Measurements from ENCODE around the gene TAS2R14.
A peak's percentile ranks its signal among the peaks of the same experiment; 100 is the strongest.

The TAS2R14 gene

DNA sequence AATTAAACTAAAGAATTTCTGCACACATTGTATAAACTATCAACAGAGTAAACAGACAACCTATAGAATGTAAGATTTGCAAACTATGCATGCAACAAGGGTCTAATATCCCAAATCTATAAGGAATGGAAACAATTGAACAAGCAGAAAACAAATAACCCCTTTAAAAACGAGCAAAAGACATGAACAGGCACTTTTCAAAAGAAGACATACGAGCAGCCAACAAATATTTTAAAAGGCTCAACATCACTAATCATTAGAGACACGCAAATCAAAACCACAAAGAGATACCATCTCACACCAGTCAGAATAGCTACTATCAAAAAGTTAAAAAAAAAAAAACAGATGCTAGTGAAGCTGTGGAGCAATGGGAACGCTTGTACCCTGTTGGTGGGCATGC is 34.4 kb downstream of the TAS2R14 start:
- DNase-seq (ENCODE audit: low read depth), result no peak

DNA sequence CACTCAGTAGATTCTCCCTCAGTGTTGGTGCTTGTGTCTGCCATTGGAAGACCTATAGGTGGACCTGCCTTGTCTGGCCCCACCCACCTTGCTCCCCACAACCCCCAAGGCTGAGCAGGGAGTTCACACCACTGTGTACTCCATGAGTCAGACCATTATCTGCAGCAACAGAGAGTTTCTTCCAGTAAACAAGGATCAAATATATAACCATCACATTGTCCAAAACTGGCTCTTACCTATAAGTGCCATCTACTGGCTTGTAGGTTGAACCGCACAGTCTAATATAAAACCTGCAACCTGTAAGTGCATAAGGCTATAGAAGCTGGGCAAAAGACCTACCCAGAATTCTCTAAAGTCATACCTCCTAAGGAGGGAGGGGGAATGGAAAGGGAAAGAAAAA is 37.6 kb downstream of the TAS2R14 start:
- peak; percentile 15 for DNase-seq (ENCODE audit: low read depth)

DNA sequence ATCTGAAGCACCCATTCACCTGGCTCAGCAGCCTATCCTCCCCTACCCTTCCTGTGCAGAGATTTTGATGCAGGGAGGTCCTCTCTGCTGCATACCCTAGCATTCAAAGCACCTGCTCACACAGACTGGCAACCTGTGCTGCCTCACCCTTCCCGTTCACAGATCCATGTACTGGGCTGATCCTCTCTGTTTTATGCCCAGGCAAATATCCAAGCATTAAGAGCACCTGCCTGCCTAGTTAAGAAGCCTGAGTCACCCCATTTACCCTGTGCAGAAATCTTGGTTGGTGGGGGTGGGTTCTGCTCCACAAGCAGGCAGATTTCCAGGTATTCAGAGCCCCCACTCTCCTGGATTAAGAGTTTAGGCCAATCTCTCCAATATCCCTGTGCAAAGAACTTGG is 38.1 kb downstream of the TAS2R14 start:
- no peak for DNase-seq (ENCODE audit: low read depth)

GRCh38 chr12:10900530-10900929 is 38.5 kb downstream of the TAS2R14 start:
- DNase-seq (ENCODE audit: low read depth), result no peak

- no peak for DNase-seq (ENCODE audit: low read depth)
Observed at GRCh38 chr12:10896854-10897253, 42.2 kb downstream of the TAS2R14 start.

- DNase-seq (ENCODE audit: low read depth), result no peak
Observed at GRCh38 chr12:10891937-10892336, 47.1 kb downstream of the TAS2R14 start.

DNA sequence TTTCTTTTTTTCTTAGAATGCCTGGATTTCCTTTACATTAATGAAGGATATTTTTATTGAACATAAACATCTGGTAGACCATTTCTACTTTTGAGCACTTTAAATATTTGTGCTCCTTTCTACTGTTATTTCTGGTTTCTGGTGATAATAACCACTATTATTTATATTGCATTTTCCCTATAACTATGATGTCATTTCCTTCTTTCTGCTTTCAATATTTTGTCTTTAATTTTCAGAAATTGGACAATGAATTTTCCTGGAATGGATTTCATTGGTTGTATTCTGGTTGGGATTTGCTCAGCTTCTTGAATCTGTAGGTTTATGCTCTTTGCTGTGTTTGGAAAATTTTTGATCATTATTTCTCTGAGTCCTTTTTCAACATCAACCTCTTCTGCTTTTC is 49.8 kb downstream of the TAS2R14 start:
- no peak for DNase-seq (ENCODE audit: low read depth)
